ENCODE results near the gene MPHOSPH6. TPM values are rescaled to one million over a fixed set of nuclear protein-coding genes. Genes with fewer than 3 reads are reported as not detected.

The MPHOSPH6 gene
- total RNA-seq (2014; rRNA removed; shearing (Covaris generic)), result 26.4 and 29.9 TPM in 2 replicates

DNA sequence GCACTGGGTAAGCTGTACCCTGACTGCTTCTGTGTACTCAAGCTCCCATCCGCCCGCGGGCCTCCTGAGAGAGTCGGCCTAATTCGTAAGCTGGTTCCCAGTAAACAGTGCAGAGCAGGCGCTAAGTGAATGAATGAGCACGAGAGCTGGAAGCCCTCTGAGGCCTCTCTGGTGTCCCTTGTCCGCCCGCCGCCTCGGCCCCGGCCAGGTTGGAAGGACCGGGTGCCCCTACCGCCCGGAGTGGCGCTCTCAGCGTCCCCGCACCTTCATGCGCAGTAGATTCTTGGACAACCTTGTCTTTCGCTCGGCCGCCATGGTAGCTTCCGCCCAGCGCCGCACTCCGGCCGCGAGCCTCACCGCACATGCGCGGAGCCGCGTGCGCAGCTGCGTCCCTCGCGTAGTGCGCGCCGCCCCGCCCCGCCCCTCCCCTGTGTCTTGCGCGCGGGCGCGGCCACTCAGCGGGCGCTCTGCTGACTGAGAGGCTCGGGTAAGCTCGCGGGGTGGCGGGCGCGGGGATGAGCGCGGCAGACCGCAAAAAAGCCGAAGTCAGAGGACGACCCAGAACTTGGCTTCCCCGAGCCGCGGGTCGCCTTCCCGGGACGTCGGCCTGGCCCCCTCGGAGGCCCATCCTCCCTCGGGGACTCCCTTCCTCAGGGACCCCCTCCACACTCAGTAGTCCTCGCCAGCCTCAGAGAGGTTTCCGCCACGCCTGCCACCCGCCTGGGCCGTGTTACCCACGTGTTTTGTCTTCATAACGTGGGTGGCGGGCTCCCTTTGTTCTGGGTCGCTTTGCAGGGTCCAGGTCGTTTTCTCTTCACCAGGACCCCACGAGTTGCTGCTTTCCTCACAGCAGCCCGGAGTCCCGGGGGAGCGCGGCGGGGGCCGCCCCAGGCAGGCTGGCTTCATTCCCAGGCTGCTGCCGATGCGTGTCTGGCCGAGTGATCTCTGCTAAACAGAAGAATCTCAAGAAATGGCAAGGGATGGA lies at the start of gene MPHOSPH6:
Gene MPHOSPH6 (minus strand): TSS at position 364 of the 985 bp plus-strand sequence. CDS start 49 bp downstream, at position 315.

Small RNA genes within 50 kb of the gene (small RNA-seq; reads per million reads assigned to genes)
- not detected for gene RN7SKP190

Other genes with a start within 250 kb of the MPHOSPH6 start
- 0.04 TPM in 1 of 2 replicates, not detected in the other for gene SDR42E1, start 158.8 kb downstream of the MPHOSPH6 start, total RNA-seq (2014; rRNA removed; shearing (Covaris generic))
- gene HSD17B2, start 135.0 kb downstream of the MPHOSPH6 start, total RNA-seq (2014; rRNA removed; shearing (Covaris generic)), result not detected in 2 replicates

All from A375 (cell line).